Small intestine (tissue), 7 donors: ENCODE results near the gene RNF208. TPM values are rescaled to one million over a fixed set of nuclear protein-coding genes. Genes with fewer than 3 reads are reported as not detected.
A peak's percentile ranks its signal among the peaks of the same experiment; 100 is the strongest.

ENCODE experiments used
- DNase-seq, 2 donors: peaks; one replicate each; pipeline versions ENCODE4 v3.0.0 to v3.0.0-alpha.2; 2013
- FAIRE-seq: peaks from 2 replicates; lab custom pipeline; 2012; peaks lifted over from hg19 to GRCh38; lab: Jason Lieb, UNC
- H3K27ac ChIP-seq, 3 donors: one replicate each; pipeline ENCODE4 v1.5.1; 2013; ENCODE audit warnings: low read length in 2 of 3, mild to moderate bottlenecking in 2 of 3, control low read depth in 1 of 3, inconsistent platforms in 1 of 3, low read depth in 1 of 3, moderate library complexity in 1 of 3
- H3K27me3 ChIP-seq, 3 donors: one replicate each; pipeline ENCODE4 v1.6.1; 2013; ENCODE audit warnings: low read length in 3 of 3, inconsistent platforms in 1 of 3; ENCODE audit not compliant: control insufficient read depth in 3 of 3, insufficient read depth in 3 of 3
- H3K36me3 ChIP-seq, 3 donors: one replicate each; pipeline ENCODE4 v1.6.1; 2013; ENCODE audit warnings: low read length in 3 of 3, inconsistent platforms in 1 of 3, low read depth in 1 of 3, mild to moderate bottlenecking in 1 of 3, moderate library complexity in 1 of 3; ENCODE audit not compliant: control insufficient read depth in 3 of 3, insufficient read depth in 2 of 3
- H3K4me1 ChIP-seq, 3 donors: one replicate each; pipeline ENCODE4 v1.6.1; 2013; ENCODE audit warnings: low read length in 2 of 3, inconsistent platforms in 1 of 3, low read depth in 1 of 3, mild to moderate bottlenecking in 1 of 3, moderate library complexity in 1 of 3; ENCODE audit not compliant: control insufficient read depth in 3 of 3, insufficient read depth in 2 of 3
- H3K4me3 ChIP-seq, 3 donors: one replicate each; pipeline ENCODE4 v1.5.1; 2013; ENCODE audit warnings: low read length in 3 of 3, control low read depth in 1 of 3, inconsistent platforms in 1 of 3, low read depth in 1 of 3, mild to moderate bottlenecking in 1 of 3, moderate library complexity in 1 of 3
- H3K9me3 ChIP-seq, 2 donors: one replicate each; pipeline ENCODE4 v1.6.1; 2013; ENCODE audit warnings: low read depth in 1 of 2, low read length in 1 of 2; ENCODE audit not compliant: control insufficient read depth in 2 of 2, insufficient read depth in 1 of 2
- WGBS, 3 donors: extraction: QIAGEN DNeasy Blood & Tissue Kit; methylation state at CpG; one replicate each; pipeline ENCODE4 v1.1.7; 2013; 5-methylcytosine and 5-hydroxymethylcytosine counted together
- polyA plus RNA-seq, 4 donors: library from polyadenylated mRNA; stranded (reverse) in 3 of 4; unstranded in 1 of 4; fragments of 200-250 nt in 3 of 4; fragments of 120-200 nt in 1 of 4; gene quantifications; one replicate each; pipeline versions ENCODE4 v1.2.1 to v1.2.3, GENCODE V29; 2013
- donor health status: healthy with polysubstance abuse.
- donor health status: control.
- donor health status: control.
- donor health status: Bipolar disorder and iron deficiency.
- donor health status: healthy.

Gene RNF208
- polyA plus RNA-seq, 4 donors = 2.7 to 10.8 (median 8.3) TPM

DNA sequence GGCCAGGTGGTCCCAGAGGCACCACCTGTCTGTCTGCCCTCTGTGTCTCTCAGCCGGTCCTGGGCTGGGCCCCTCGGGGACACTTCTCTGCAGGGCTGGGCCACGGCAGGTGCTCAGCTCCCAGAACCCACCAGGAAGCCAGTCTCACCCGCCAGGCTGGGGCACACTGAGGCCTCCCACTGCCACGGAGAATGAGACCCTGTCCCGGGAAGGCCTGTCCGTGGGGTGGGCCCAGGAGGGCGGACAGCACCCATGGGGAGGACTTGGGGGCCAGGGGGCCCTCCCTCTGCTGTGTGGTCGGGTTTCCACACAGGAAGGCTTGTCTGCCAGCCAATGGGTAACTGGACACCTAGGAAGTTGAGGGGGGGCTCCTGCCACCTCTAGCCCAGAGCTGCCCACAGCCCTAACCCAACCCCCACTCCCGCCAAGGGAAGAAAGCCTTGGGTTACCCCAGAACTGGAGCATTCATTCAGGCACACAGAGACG, 14.9 kb upstream of the RNF208 start:
- FAIRE-seq (no peak), DNase-seq (no peak)
- Histone ChIP-seq H3K36me3 (peaks cover 0 to 51% (median under 1%) of the 10 kb centered on the region in 3 donors), H3K27me3 (no peaks in the 10 kb centered on the region), H3K9me3 (no peaks in the 10 kb centered on the region), H3K27ac (peak overlapping the region in 1 of 3 donors; percentile 76), H3K4me3 (peak overlapping the region in 1 of 3 donors; percentile 73), H3K4me1 (peaks cover 0 to 52% (median 3%) of the 10 kb centered on the region in 3 donors)
- 25 to 35% (median 30%) methylated on average over 10 to 11 of the region's 11 CpGs for WGBS, 3 donors

DNA sequence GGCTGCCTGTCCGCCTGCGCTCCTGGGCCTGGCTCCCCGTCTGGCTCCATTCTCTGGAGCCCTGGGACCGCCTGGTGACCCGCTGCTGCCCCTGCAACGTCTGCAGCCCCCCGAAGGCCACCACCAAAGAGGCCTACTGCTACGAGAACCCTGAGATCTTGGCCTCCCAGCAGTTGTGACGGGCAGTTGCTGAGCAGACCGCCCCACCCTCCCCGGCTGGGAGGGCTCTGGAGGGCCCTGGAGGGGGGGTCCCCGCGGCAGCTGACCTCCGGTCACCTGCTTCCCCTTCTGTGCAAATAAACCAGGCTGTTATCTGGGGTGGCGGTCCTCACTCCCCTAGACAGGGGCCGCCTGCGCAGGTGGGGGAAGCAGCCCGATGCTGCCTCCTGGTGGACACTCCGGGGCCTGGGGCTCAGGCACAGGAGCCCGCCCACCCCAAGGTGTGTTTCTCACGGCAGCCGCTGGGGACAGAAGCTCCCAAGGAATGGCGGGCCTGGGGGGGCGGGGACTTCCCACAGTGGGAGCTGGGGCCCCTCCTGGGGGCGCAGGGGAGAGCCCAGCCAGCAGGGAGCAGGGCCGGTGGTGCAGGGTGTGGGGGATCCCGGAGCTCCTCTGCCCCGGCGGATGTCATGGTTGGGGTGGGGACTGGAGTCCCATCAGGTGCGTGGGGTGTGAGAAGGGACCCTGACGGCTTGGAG, 14.3 kb upstream of the RNF208 start:
- DNase-seq (peak; percentile 85 to 99), FAIRE-seq (no peak)
- Histone ChIP-seq H3K36me3 (peaks cover 0 to 53% (median 0%) of the 10 kb centered on the region in 3 donors), H3K4me3 (peak overlapping the region in 1 of 3 donors; percentile 73), H3K4me1 (peaks cover 0 to 58% (median 3%) of the 10 kb centered on the region in 3 donors), H3K27me3 (no peaks in the 10 kb centered on the region), H3K9me3 (no peaks in the 10 kb centered on the region), H3K27ac (peak overlapping the region in 1 of 3 donors; percentile 90)
- WGBS, 3 donors = 4 to 18% (median 9%) methylated on average over 19 to 31 of the region's 31 CpGs

DNA sequence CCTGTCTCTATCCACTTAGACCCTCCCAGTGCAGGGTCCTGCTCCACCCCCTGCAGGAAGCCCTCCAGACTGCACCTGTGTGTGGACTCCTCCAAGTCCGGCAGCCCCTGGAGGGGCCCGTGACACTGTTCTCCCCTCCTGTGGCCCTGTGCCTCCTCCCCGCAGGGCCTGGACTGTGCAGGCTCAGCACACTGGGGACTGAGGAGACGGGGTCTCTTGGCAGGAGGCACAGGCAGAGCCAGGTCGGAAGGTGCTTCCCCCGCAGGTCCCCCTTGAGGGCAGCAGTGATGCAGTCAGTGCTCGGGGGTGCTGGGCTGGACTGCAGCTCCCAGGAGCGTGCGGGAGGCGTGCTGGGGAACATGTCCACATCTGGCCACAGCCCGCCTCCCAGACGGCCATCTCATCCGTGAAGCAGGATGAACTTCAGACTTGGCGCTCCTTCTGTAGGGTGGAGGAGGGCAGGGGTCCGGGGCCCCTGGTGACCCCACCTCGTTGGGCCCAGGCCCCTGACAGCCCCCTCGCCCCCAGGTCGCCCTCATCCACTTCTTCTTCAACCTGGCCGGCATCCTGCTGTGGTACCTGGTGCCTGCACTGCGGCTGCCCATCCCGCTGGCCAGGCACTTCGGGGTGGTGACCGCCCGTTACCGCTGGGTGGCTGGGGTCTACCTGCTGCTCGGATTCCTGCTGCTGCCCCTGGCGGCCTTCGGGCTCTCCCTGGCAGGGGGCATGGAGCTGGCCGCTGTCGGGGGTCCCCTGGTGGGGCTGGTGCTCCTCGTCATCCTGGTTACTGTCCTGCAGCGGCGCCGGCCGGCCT, 13.6 kb upstream of the RNF208 start:
- peaks cover 3 to 65% (median 5%) of the 10 kb centered on the region in 3 donors for H3K4me1 ChIP-seq
- no peaks in the 10 kb centered on the region for H3K27me3 ChIP-seq
- no peak for FAIRE-seq
- H3K36me3 ChIP-seq = peaks cover 0 to 59% (median 0%) of the 10 kb centered on the region in 3 donors
- 43 to 58% (median 54%) methylated on average over 32 to 35 of the region's 35 CpGs for WGBS, 3 donors
- peak overlapping the region in 1 of 3 donors; percentile 90 for H3K27ac ChIP-seq
- no peaks in the 10 kb centered on the region for H3K9me3 ChIP-seq
- DNase-seq = peak in 1 of 2 donors; percentile 66
- H3K4me3 ChIP-seq = peak overlapping the region in 1 of 3 donors; percentile 73

DNA sequence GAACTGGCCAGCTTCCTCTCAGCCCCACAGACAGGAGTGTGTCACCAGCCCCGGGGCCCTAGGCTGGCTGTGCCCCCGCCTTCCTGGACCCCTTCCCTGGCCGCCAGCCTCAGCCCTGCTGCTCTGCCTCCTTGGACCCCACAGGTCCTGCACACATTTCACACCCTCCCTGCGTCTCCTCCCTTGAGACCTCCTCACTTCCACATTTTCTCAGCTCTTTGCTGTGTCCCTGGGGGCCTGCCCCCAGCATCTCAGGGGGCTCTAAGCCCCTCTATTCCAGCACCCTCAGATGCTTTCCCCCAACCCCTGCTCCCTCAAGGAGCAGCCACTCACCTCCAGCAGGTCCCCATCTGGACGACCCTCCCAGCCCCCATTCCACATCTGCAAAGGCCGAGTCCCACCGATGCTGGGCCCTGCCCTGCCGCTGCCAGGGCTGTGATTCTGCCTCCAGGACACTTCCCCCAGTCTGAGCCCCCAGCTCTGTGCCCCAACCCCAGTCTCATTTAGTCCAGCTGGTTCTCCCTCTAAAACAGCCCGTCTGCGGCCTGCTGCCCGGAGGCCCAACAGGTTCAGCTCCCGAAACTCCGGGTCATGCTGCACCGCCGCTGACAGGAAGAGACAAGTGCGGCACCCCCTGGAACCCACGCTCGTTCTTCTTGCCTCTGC, 12.9 kb upstream of the RNF208 start:
- DNase-seq (peak in 1 of 2 donors; percentile 48), FAIRE-seq (no peak)
- peaks cover 3 to 71% (median 10%) of the 10 kb centered on the region in 3 donors for H3K4me1 ChIP-seq
- no peaks in the 10 kb centered on the region for H3K27me3 ChIP-seq
- no peaks in the 10 kb centered on the region for H3K9me3 ChIP-seq
- peak overlapping the region in 1 of 3 donors; percentile 73 for H3K4me3 ChIP-seq
- peaks cover 0 to 59% (median 0%) of the 10 kb centered on the region in 3 donors for H3K36me3 ChIP-seq
- 67 to 79% (median 70%) methylated on average over 16 to 18 of the region's 18 CpGs for WGBS, 3 donors
- peak overlapping the region in 1 of 3 donors; percentile 90 for H3K27ac ChIP-seq

DNA sequence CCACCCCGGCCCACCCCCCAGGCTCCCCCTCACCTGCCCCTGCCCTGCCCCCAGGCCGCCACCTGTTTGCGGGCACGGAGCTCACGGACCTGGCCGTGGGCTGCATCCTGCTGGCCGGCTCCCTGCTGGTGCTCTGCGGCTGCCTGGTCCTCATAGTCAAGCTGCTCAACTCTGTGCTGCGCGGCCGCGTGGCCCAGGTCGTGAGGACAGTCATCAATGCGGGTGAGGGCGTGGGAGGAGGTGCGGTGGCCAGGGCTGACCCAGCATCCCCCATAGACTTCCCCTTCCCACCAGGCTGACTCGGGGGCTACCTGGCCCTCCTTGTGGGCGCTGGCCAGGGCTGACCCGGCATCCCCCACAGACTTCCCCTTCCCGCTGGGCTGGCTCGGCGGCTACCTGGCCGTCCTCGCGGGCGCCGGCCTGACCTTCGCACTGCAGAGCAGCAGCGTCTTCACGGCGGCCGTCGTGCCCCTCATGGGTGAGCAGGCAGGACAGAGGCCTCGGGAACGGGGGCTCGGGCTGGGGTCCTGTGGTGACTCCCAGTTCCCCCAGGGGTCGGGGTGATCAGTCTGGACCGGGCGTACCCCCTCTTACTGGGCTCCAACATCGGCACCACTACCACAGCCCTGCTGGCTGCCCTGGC, 12.1 kb upstream of the RNF208 start:
- DNase-seq (peak in 1 of 2 donors; percentile 47), FAIRE-seq (no peak)
- Histone ChIP-seq H3K4me1 (peaks cover 3 to 74% (median 11%) of the 10 kb centered on the region in 3 donors), H3K36me3 (peaks cover 0 to 58% (median 0%) of the 10 kb centered on the region in 3 donors), H3K9me3 (no peaks in the 10 kb centered on the region), H3K27ac (peak overlapping the region in 1 of 3 donors; percentile 90), H3K27me3 (no peaks in the 10 kb centered on the region), H3K4me3 (peak overlapping the region in 1 of 3 donors; percentile 73)
- 13 to 54% (median 31%) methylated on average over 37 to 40 of the region's 40 CpGs for WGBS, 3 donors

- Histone ChIP-seq H3K4me1 (peaks cover 3 to 74% (median 11%) of the 10 kb centered on the region in 3 donors), H3K9me3 (no peaks in the 10 kb centered on the region), H3K27me3 (no peaks in the 10 kb centered on the region), H3K4me3 (peak overlapping the region in 1 of 3 donors; percentile 23), H3K27ac (peak overlapping the region in 1 of 3 donors; percentile 54), H3K36me3 (peaks cover 0 to 50% (median 0%) of the 10 kb centered on the region in 3 donors)
- 28 to 76% (median 52%) methylated on average over 29 to 40 of the region's 40 CpGs for WGBS, 3 donors
- FAIRE-seq (no peak), DNase-seq (no peak)
These were observed 11.3 kb upstream of the RNF208 start for GRCh38 chr9:137233143-137233980.

DNA sequence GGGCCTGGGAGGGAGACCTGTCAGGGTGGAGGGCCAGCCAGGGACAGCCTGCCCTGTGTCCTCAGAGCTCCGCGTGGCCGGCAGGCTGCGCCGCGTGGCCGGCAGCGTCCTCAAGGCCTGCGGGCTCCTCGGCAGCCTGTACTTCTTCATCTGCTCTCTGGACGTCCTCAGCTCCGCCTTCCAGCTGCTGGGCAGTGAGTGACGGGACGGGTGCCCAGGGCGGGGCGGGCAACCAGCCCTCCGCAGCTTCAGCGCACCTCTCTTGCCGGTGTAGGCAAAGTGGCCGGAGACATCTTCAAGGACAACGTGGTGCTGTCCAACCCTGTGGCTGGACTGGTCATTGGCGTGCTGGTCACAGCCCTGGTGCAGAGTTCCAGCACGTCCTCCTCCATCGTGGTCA, 10.5 kb upstream of the RNF208 start:
- 18 to 73% (median 46%) methylated on average over 14 to 24 of the region's 24 CpGs for WGBS, 3 donors
- Histone ChIP-seq H3K4me3 (no peak overlapping the region), H3K27me3 (no peaks in the 10 kb centered on the region), H3K4me1 (peaks cover 3 to 74% (median 11%) of the 10 kb centered on the region in 3 donors), H3K27ac (peak overlapping the region in 1 of 3 donors; percentile 95), H3K9me3 (no peaks in the 10 kb centered on the region), H3K36me3 (peaks cover 0 to 47% (median 0%) of the 10 kb centered on the region in 3 donors)
- FAIRE-seq (no peak), DNase-seq (peak in 1 of 2 donors; percentile 55)
